H9 (cell line): ENCODE data around the gene CTNNA3. TPM values are rescaled to one million over a fixed set of nuclear protein-coding genes. Genes with fewer than 3 reads are reported as not detected.

ENCODE experiments used
- DNase-seq: peaks from one replicate; pipeline ENCODE4 v3.0.0-alpha.2; 2017
- H2AFZ ChIP-seq: one replicate; pipeline ENCODE4 v1.6.1; 2013; ENCODE audit warnings: mild to moderate bottlenecking, low read length, control low read depth, moderate library complexity
- H2AK5ac ChIP-seq: 2 replicates; pipeline ENCODE4 v1.6.1; 2013; ENCODE audit warnings: low read length, control low read depth, mixed read lengths; ENCODE audit not compliant: insufficient read length
- H2BK120ac ChIP-seq: one replicate; pipeline ENCODE4 v1.6.1; 2013; ENCODE audit warnings: low read depth, mild to moderate bottlenecking, low read length, control low read depth, inconsistent platforms; ENCODE audit not compliant: poor library complexity, severe bottlenecking
- H2BK12ac ChIP-seq: 2 replicates; pipeline ENCODE4 v1.6.1; 2013; ENCODE audit warnings: low read length, control low read depth, mixed read lengths, low read depth; ENCODE audit not compliant: insufficient read length
- H2BK15ac ChIP-seq: 2 replicates; pipeline ENCODE4 v1.6.1; 2013; ENCODE audit warnings: low read depth, low read length, control low read depth
- H2BK20ac ChIP-seq: one replicate; pipeline ENCODE4 v1.6.1; 2013; ENCODE audit warnings: low read depth, mild to moderate bottlenecking, low read length, control low read depth, inconsistent platforms; ENCODE audit not compliant: poor library complexity, severe bottlenecking
- H2BK5ac ChIP-seq: 2 replicates; pipeline ENCODE4 v1.6.1; 2013; ENCODE audit warnings: low read length, control low read depth, mixed read lengths; ENCODE audit not compliant: insufficient read length
- H3K14ac ChIP-seq: 2 replicates; pipeline ENCODE4 v1.6.1; 2013; ENCODE audit warnings: low read length, control low read depth; ENCODE audit not compliant: insufficient read depth
- H3K18ac ChIP-seq: 2 replicates; pipeline ENCODE4 v1.6.1; 2013; ENCODE audit warnings: low read depth, mild to moderate bottlenecking, mixed read lengths, low read length, control low read depth; ENCODE audit not compliant: insufficient read length
- H3K23ac ChIP-seq: 2 replicates; pipeline ENCODE4 v1.6.1; 2013; ENCODE audit warnings: low read length, control low read depth, mixed read lengths, low read depth; ENCODE audit not compliant: insufficient read length
- H3K23me2 ChIP-seq: 2 replicates; pipeline ENCODE4 v1.6.1; 2013; ENCODE audit warnings: low read depth, mild to moderate bottlenecking, mixed read lengths, low read length, control low read depth; ENCODE audit not compliant: insufficient read length, poor library complexity, severe bottlenecking
- H3K27ac ChIP-seq: 2 replicates; pipeline ENCODE4 v1.5.1; 2013; ENCODE audit warnings: low read length, control low read depth, mixed read lengths, low read depth; ENCODE audit not compliant: insufficient read length
- H3K27me3 ChIP-seq: 2 replicates; pipeline ENCODE4 v1.6.1; 2013; ENCODE audit warnings: low read length, control low read depth, inconsistent platforms; ENCODE audit not compliant: insufficient read depth
- H3K4ac ChIP-seq: 2 replicates; pipeline ENCODE4 v1.6.1; 2013; ENCODE audit warnings: low read depth, mild to moderate bottlenecking, control low read depth, inconsistent platforms, low read length, moderate library complexity
- H3K4me1 ChIP-seq: 2 replicates; pipeline ENCODE4 v1.6.1; 2013; ENCODE audit warnings: low read length, control low read depth, inconsistent platforms; ENCODE audit not compliant: insufficient read depth
- H3K4me2 ChIP-seq: 2 replicates; pipeline ENCODE4 v1.6.1; 2013; ENCODE audit warnings: low read length, control low read depth, mixed read lengths; ENCODE audit not compliant: insufficient read length, insufficient read depth
- H3K56ac ChIP-seq: 2 replicates; pipeline ENCODE4 v1.6.1; 2013; ENCODE audit warnings: low read depth, mild to moderate bottlenecking, mixed read lengths, low read length, control low read depth; ENCODE audit not compliant: insufficient read length
- H3K79me1 ChIP-seq: 2 replicates; pipeline ENCODE4 v1.6.1; 2013; ENCODE audit warnings: low read depth, mild to moderate bottlenecking, moderate library complexity, low read length, control low read depth, inconsistent platforms; ENCODE audit not compliant: insufficient read depth, poor library complexity, severe bottlenecking
- H3K79me2 ChIP-seq: 2 replicates; pipeline ENCODE4 v1.6.1; 2013; ENCODE audit warnings: low read length, control low read depth, inconsistent platforms; ENCODE audit not compliant: insufficient read depth
- H3K9ac ChIP-seq: 2 replicates; pipeline ENCODE4 v1.6.1; 2013; ENCODE audit warnings: low read length, control low read depth, mixed read lengths; ENCODE audit not compliant: insufficient read length; ENCODE audit errors: extremely low read depth
- H3K9me3 ChIP-seq: one replicate; pipeline ENCODE4 v1.6.1; 2013; ENCODE audit warnings: low read depth, low read length, inconsistent platforms; ENCODE audit not compliant: control insufficient read depth
- H3T11ph ChIP-seq: one replicate; pipeline ENCODE4 v1.6.1; 2013; ENCODE audit warnings: mild to moderate bottlenecking, low read length, control low read depth, inconsistent platforms
- H4K20me1 ChIP-seq: one replicate; pipeline ENCODE4 v1.6.1; 2013; ENCODE audit not compliant: control insufficient read depth, insufficient read length, insufficient read depth
- H4K5ac ChIP-seq: 2 replicates; pipeline ENCODE4 v1.6.1; 2013; ENCODE audit warnings: low read depth, mild to moderate bottlenecking, mixed read lengths, low read length, control low read depth; ENCODE audit not compliant: insufficient read length
- H4K8ac ChIP-seq: replicated peaks from 2 replicates; pipeline ENCODE4 v1.6.1; 2013; ENCODE audit warnings: low read length, control low read depth, mixed read lengths, low read depth; ENCODE audit not compliant: insufficient read length
- H4K91ac ChIP-seq: 2 replicates; pipeline ENCODE4 v1.6.1; 2013; ENCODE audit warnings: low read depth, mild to moderate bottlenecking, moderate library complexity, mixed read lengths, low read length, control low read depth; ENCODE audit not compliant: insufficient read length
- H3K27ac Mint-ChIP-seq, 3 experiments: 2 replicates in 2 of 3; 3 replicates in 1 of 3; pipeline ENCODE4 v1.8.0; 2020 to 2021; ENCODE audit warnings: mixed read lengths in 3 of 3, mild to moderate bottlenecking in 1 of 3, moderate library complexity in 1 of 3
- H3K27me3 Mint-ChIP-seq: 2 replicates; pipeline ENCODE4 v1.8.0; 2021; ENCODE audit warnings: low read depth, mild to moderate bottlenecking, moderate library complexity, mixed read lengths
- H3K36me3 Mint-ChIP-seq, 3 experiments: 2 replicates in 2 of 3; 3 replicates in 1 of 3; pipeline ENCODE4 v1.8.0; 2020 to 2021; ENCODE audit warnings: low read depth in 3 of 3, mixed read lengths in 3 of 3; ENCODE audit not compliant: insufficient read depth in 1 of 3
- H3K4me1 Mint-ChIP-seq, 2 experiments: 2 replicates each; pipeline ENCODE4 v1.8.0; 2020; ENCODE audit warnings: mixed read lengths in 2 of 2
- H3K4me3 Mint-ChIP-seq, 2 experiments: 2 replicates in 1 of 2; 3 replicates in 1 of 2; pipeline ENCODE4 v1.8.0; 2020 to 2021; ENCODE audit warnings: mild to moderate bottlenecking in 2 of 2, mixed read lengths in 2 of 2, moderate library complexity in 1 of 2
- H3K9me3 Mint-ChIP-seq, 2 experiments: 2 replicates in 1 of 2; 3 replicates in 1 of 2; pipeline ENCODE4 v1.8.0; 2020; ENCODE audit warnings: mild to moderate bottlenecking in 2 of 2, mixed read lengths in 2 of 2, moderate library complexity in 1 of 2
- WGBS: extraction: QIAGEN DNeasy Blood & Tissue Kit; methylation state at CpG from one replicate; pipeline ENCODE4 v1.1.7; 2013; ENCODE audit warnings: missing lambda C conversion rate, low lambda C conversion rate, mixed read lengths; ENCODE audit not compliant: insufficient read length; ENCODE audit errors: extremely low coverage; 5-methylcytosine and 5-hydroxymethylcytosine counted together
- total RNA-seq: library from RNA; stranded (reverse); gene quantifications from 2 replicates; pipeline ENCODE4 v1.2.1, GENCODE V29; 2021
- TF ChIP-seq, protein P1 (sequence below): fragments of 200-600 bp; sonication (generic); conservative IDR thresholded peaks from 3 replicates; pipeline ENCODE4 v1.8.0; 2021; ENCODE audit warnings: antibody characterized with exemption, mild to moderate bottlenecking

CTNNA3 gene
- total RNA-seq, 1 experiment from 2014 or later = 3.3 TPM

DNA sequence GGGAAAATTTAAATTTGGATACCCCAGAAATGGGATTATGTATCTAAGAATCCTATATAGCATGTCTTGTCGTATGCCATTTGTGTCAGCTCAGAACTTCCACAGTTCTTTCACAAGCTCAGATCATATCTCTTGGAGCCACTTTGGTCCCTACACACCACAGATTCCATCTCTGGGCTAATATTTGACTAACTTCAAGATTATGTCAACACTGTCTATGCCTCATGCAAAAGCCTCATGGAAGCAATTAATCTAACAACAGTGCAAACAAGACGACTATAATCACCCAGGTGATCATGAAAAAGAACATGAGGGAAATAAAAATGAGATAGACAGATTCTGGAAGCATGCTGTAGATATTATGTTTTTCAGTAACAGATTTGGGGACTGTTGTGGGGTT, 581.0 kb downstream of the CTNNA3 start:
- no CpG with 5 or more reads among the region's 2 CpGs for WGBS
- Histone ChIP-seq H3K27ac (no peak overlapping the region), H4K8ac (no peak overlapping the region), H2AFZ (no peak overlapping the region), H2BK12ac (no peak overlapping the region), H3K23ac (no peak overlapping the region), H3K79me2 (no peaks in the 10 kb centered on the region), H4K20me1 (no peaks in the 10 kb centered on the region), H3K4me1 (no peaks in the 10 kb centered on the region), H3K9me3 (no peaks in the 10 kb centered on the region), H3K27me3 (no peaks in the 10 kb centered on the region), H3K23me2 (no peaks in the 10 kb centered on the region), H2BK5ac (no peak overlapping the region), H3K79me1 (no peaks in the 10 kb centered on the region), H2AK5ac (no peak overlapping the region), H3K9ac (no peak overlapping the region), H3T11ph (no peak overlapping the region), H3K56ac (no peak overlapping the region), H3K4me2 (no peak overlapping the region), H2BK15ac (no peak overlapping the region), H3K4ac (no peak overlapping the region), H3K14ac (no peak overlapping the region), H3K18ac (no peak overlapping the region), H2BK120ac (no peak overlapping the region), H2BK20ac (no peak overlapping the region), H4K5ac (no peak overlapping the region), H4K91ac (no peak overlapping the region)
- Mint-ChIP-seq H3K9me3 (no peaks in the 10 kb centered on the region), H3K4me1 (no peaks in the 10 kb centered on the region), H3K27me3 (no peaks in the 10 kb centered on the region), H3K36me3 (no peaks in the 10 kb centered on the region), H3K4me3 (no peak overlapping the region), H3K27ac (no peak overlapping the region)
- TF ChIP-seq, protein P1, sequence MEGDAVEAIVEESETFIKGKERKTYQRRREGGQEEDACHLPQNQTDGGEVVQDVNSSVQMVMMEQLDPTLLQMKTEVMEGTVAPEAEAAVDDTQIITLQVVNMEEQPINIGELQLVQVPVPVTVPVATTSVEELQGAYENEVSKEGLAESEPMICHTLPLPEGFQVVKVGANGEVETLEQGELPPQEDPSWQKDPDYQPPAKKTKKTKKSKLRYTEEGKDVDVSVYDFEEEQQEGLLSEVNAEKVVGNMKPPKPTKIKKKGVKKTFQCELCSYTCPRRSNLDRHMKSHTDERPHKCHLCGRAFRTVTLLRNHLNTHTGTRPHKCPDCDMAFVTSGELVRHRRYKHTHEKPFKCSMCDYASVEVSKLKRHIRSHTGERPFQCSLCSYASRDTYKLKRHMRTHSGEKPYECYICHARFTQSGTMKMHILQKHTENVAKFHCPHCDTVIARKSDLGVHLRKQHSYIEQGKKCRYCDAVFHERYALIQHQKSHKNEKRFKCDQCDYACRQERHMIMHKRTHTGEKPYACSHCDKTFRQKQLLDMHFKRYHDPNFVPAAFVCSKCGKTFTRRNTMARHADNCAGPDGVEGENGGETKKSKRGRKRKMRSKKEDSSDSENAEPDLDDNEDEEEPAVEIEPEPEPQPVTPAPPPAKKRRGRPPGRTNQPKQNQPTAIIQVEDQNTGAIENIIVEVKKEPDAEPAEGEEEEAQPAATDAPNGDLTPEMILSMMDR = no peak
- no peak for DNase-seq
